ENCODE measurements around the gene PACSIN1.
"Not testable (repeated sequence)": the region's sequence is repeated elsewhere in the genome, so short reads cannot be mapped to it uniquely, and the experiment has no call there.

The PACSIN1 gene

DNA sequence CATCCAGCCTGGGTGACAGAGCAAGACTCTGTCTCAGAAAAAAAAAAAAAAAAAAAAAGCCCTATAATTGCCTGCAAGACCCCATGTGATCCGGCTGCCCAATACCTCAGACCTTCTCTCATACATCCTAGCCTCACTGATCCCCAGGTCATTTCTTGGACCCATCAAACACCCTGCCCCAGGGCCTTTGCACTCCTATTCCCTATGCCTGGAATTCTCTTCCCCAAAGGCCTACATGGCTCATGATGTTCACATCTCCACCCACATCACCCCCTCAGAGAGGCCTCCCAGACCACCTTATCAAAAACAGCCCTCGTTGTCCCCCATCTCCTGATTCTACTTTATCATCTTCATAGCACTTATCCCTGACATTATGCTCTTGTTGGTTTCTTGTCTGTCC is 8.9 kb downstream of the PACSIN1 start:
- H3K4me3 ChIP-seq (ENCODE audit: control insufficient read depth, low read depth, low read length), result no peak overlapping the region
- no peak for DNase-seq (ENCODE audit: low read depth)
- TF ChIP-seq, protein P1, sequence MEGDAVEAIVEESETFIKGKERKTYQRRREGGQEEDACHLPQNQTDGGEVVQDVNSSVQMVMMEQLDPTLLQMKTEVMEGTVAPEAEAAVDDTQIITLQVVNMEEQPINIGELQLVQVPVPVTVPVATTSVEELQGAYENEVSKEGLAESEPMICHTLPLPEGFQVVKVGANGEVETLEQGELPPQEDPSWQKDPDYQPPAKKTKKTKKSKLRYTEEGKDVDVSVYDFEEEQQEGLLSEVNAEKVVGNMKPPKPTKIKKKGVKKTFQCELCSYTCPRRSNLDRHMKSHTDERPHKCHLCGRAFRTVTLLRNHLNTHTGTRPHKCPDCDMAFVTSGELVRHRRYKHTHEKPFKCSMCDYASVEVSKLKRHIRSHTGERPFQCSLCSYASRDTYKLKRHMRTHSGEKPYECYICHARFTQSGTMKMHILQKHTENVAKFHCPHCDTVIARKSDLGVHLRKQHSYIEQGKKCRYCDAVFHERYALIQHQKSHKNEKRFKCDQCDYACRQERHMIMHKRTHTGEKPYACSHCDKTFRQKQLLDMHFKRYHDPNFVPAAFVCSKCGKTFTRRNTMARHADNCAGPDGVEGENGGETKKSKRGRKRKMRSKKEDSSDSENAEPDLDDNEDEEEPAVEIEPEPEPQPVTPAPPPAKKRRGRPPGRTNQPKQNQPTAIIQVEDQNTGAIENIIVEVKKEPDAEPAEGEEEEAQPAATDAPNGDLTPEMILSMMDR (conservative IDR thresholded peaks at IDR 0.05; ENCODE audit: control insufficient read depth, insufficient read depth, low read depth, low read length), result no peak

DNA sequence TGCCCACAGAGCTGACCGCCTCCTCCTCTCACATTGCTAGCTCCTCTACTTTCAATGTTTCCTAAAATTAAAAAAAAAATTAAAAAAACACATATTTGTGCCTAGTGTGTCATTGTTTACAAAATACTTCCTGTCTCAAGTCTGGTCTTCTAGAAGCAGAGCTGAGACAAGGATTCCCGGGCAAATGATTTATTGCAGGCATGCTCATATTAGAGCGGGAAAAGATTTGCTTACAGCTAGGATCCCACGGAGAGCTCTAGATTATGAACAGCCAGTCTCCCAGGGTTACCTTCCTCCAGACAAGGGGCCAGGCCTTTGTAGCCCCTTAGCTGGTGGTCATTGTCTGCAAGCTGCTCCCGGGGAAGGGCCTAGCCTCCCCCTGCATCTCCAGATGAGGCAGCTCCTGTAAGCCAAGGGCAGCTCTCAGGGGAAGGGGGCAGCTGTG is 9.4 kb downstream of the PACSIN1 start:
- DNase-seq (ENCODE audit: low read depth), result no peak
- TF ChIP-seq, protein P1 (conservative IDR thresholded peaks at IDR 0.05; ENCODE audit: control insufficient read depth, insufficient read depth, low read depth, low read length), result no peak
- no peak overlapping the region for H3K4me3 ChIP-seq (ENCODE audit: control insufficient read depth, low read depth, low read length)

DNA sequence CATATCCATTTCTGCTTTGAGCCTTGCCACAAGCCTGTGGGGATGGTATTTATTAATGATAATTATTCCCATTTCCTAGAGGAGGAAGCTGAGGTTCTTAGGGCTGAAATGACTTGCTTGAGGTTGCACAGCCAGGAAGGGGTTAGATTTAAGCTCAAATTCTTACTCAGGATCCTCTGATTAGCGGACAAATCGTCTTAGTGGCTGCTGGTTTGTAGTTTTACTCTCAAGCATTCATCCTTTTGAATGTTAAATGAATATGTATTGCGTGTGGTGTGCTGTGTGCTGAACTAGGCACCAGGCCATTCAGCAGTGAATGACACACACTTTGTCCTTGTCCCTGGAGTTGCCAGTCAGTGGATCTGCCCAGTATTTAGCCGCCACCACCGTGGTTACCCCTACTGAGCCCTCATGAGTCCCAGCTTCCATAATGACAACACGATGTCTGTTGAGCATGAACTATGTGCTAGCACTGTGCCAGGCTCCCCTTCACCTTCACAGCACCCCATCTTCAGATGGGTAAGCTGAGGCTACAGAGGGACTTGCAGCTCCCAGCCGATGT is 10.0 kb downstream of the PACSIN1 start:
- no peak overlapping the region for H3K4me3 ChIP-seq (ENCODE audit: control insufficient read depth, low read depth, low read length)
- TF ChIP-seq, protein P1 (conservative IDR thresholded peaks at IDR 0.05; ENCODE audit: control insufficient read depth, insufficient read depth, low read depth, low read length), result no peak
- no peak for DNase-seq (ENCODE audit: low read depth)

DNA sequence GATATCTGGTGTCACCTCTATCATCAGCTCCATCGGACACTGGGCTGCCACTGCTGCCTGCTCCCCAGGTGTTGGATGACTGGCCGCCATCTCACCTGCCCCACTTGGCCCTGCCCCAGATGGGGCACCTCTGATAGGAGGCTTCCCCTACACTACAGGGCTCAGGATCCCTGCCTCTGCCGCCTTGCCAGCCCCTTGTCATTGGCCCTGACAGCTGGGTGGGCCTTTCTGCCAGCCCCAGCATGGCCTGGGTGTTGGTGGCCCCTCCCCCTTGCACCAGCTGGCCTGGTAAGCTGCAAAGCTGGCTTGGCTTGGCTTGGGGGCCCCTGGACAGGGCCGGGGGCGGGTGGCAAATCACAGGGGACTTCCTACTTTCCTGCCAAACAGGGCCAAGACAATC is 10.6 kb downstream of the PACSIN1 start:
- no peak for DNase-seq (ENCODE audit: low read depth)
- H3K4me3 ChIP-seq (ENCODE audit: control insufficient read depth, low read depth, low read length), result no peak overlapping the region
- TF ChIP-seq, protein P1 (conservative IDR thresholded peaks at IDR 0.05; ENCODE audit: control insufficient read depth, insufficient read depth, low read depth, low read length), result no peak

DNA sequence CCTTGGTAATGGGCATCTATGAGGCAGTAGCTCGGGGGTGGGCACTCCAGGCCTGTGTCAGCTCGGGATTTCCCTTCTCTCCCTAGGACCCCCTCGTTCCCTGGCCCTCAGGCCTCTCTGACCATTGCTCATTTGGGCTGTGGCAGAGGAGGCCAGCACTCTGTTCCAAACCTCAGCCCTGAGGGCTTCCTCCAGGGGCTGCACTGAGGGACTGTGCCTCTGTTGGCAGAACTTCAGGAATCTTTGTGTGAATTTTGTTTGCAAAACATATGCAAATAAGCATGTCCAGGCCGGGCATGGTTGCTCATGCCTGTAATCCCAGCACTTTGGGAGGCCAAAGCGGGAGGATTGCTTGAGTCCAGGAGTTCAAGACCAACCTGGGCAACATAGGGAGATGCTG is 11.0 kb downstream of the PACSIN1 start:
- DNase-seq (ENCODE audit: low read depth), result no peak
- TF ChIP-seq, protein P1 (conservative IDR thresholded peaks at IDR 0.05; ENCODE audit: control insufficient read depth, insufficient read depth, low read depth, low read length), result no peak
- H3K4me3 ChIP-seq (ENCODE audit: control insufficient read depth, low read depth, low read length), result no peak overlapping the region

DNA sequence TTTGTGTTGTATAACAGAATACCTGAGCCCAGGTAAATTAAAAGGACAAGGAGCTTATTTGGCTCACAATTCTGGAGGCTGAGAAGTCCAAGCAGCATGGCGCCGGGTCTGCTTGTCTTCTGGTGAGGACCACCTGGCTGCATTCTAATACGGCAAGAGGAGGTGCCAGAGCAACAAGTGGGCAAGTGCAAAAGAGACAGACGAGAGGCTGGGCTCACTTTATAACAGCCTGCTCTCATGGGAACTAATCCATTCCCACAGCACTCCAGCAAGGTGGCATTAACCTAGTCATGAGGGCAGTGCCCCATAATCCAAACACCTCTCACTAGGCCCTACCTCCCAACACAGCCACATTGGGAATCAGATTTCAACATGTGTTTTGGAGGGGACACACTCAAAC is 12.9 kb downstream of the PACSIN1 start:
- TF ChIP-seq, protein P1 (conservative IDR thresholded peaks at IDR 0.05; ENCODE audit: control insufficient read depth, insufficient read depth, low read depth, low read length), result no peak
- no peak overlapping the region for H3K4me3 ChIP-seq (ENCODE audit: control insufficient read depth, low read depth, low read length)
- DNase-seq (ENCODE audit: low read depth), result no peak

DNA sequence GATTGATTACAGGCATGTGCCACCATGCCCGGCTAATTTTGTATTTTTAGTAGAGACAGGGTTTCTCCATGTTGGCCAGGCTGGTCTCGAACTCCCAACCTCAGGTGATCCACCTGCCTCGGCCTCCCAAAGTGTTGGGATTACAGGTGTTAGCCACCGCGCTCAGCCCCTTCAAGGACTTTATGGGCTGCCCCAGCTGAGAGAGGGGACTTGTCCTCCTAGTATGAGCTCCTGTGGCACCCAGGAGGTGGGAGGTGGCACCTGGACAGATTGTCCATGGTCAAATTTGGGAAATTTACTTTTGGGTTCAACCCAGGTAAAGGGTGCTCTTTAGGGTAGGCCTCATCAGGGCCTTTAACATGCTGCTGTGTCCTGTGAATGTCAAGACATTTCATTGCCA is 17.9 kb downstream of the PACSIN1 start:
- H3K4me3 ChIP-seq (ENCODE audit: control insufficient read depth, low read depth, low read length); DNase-seq (ENCODE audit: low read depth): not testable (repeated sequence)

Measured in fibroblast of mammary gland (primary cell).